ENCODE data around the gene PI4KA.
"Not testable (repeated sequence)": the region's sequence is repeated elsewhere in the genome, so short reads cannot be mapped to it uniquely, and the experiment has no call there.

PI4KA gene

DNA sequence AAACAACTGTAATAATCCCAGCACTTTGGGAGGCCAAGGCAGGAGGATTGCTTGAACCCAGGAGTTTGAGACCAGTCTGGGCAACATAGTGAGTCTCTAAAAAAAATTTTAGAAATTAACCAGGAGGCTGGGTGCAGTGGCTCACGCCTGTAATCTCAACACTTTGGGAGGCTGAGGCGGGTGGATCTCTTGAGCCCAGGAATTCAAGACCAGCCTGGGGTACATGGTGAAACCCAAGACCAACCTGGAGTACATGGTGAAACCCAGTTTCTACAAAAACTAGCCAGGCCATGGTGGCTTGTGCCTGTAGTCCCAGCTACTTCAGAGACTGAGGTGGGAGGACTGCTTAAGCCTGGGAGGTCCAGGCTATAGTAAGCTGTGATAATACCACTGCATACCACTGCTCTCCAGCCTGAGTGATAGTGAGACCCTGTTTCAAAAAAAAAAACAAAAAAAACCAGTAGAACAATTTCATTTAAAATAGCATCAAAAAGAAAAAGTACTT lies 11.2 kb downstream of the PI4KA start:
- no peak for DNase-seq (ENCODE audit: low read depth)
- TF ChIP-seq, protein P1, sequence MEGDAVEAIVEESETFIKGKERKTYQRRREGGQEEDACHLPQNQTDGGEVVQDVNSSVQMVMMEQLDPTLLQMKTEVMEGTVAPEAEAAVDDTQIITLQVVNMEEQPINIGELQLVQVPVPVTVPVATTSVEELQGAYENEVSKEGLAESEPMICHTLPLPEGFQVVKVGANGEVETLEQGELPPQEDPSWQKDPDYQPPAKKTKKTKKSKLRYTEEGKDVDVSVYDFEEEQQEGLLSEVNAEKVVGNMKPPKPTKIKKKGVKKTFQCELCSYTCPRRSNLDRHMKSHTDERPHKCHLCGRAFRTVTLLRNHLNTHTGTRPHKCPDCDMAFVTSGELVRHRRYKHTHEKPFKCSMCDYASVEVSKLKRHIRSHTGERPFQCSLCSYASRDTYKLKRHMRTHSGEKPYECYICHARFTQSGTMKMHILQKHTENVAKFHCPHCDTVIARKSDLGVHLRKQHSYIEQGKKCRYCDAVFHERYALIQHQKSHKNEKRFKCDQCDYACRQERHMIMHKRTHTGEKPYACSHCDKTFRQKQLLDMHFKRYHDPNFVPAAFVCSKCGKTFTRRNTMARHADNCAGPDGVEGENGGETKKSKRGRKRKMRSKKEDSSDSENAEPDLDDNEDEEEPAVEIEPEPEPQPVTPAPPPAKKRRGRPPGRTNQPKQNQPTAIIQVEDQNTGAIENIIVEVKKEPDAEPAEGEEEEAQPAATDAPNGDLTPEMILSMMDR (IDR thresholded peaks at IDR 0.05; ENCODE audit: low read depth, low read length), result no peak
- TF ChIP-seq MAX (IDR thresholded peaks at IDR 0.05; ENCODE audit: low read depth, low read length), result no peak
- no peak for TF ChIP-seq POLR2A (IDR thresholded peaks at IDR 0.05; ENCODE audit: extremely low read depth, insufficient read length)
- TF ChIP-seq MYC (IDR thresholded peaks at IDR 0.05; ENCODE audit: low read depth, low read length), result no peak
- no peak overlapping the region for H3K4me3 ChIP-seq (ENCODE audit: low read depth, low read length)

- no peak for TF ChIP-seq MYC (IDR thresholded peaks at IDR 0.05; ENCODE audit: low read depth, low read length)
- no peak for TF ChIP-seq POLR2A (IDR thresholded peaks at IDR 0.05; ENCODE audit: extremely low read depth, insufficient read length)
- TF ChIP-seq, protein P1 (IDR thresholded peaks at IDR 0.05; ENCODE audit: low read depth, low read length), result no peak
- no peak for TF ChIP-seq MAX (IDR thresholded peaks at IDR 0.05; ENCODE audit: low read depth, low read length)
- no peak for DNase-seq (ENCODE audit: low read depth)
- no peak overlapping the region for H3K4me3 ChIP-seq (ENCODE audit: low read depth, low read length)
Measured at GRCh38 chr22:20844055-20845037, 14.3 kb downstream of the PI4KA start.

- no peak for TF ChIP-seq POLR2A (IDR thresholded peaks at IDR 0.05; ENCODE audit: extremely low read depth, insufficient read length)
- TF ChIP-seq MYC (IDR thresholded peaks at IDR 0.05; ENCODE audit: low read depth, low read length), result no peak
- TF ChIP-seq MAX (IDR thresholded peaks at IDR 0.05; ENCODE audit: low read depth, low read length), result no peak
- TF ChIP-seq, protein P1 (IDR thresholded peaks at IDR 0.05; ENCODE audit: low read depth, low read length), result no peak
- no peak for DNase-seq (ENCODE audit: low read depth)
- H3K4me3 ChIP-seq (ENCODE audit: low read depth, low read length), result no peak overlapping the region
Measured at GRCh38 chr22:20843501-20843900, 15.1 kb downstream of the PI4KA start.

- TF ChIP-seq MYC (IDR thresholded peaks at IDR 0.05; ENCODE audit: low read depth, low read length), result no peak
- no peak for TF ChIP-seq POLR2A (IDR thresholded peaks at IDR 0.05; ENCODE audit: extremely low read depth, insufficient read length)
- TF ChIP-seq MAX (IDR thresholded peaks at IDR 0.05; ENCODE audit: low read depth, low read length), result no peak
- TF ChIP-seq, protein P1 (IDR thresholded peaks at IDR 0.05; ENCODE audit: low read depth, low read length), result no peak
- H3K4me3 ChIP-seq (ENCODE audit: low read depth, low read length), result no peak overlapping the region
- DNase-seq (ENCODE audit: low read depth), result no peak
Measured at GRCh38 chr22:20840646-20841371, 17.8 kb downstream of the PI4KA start.

DNA sequence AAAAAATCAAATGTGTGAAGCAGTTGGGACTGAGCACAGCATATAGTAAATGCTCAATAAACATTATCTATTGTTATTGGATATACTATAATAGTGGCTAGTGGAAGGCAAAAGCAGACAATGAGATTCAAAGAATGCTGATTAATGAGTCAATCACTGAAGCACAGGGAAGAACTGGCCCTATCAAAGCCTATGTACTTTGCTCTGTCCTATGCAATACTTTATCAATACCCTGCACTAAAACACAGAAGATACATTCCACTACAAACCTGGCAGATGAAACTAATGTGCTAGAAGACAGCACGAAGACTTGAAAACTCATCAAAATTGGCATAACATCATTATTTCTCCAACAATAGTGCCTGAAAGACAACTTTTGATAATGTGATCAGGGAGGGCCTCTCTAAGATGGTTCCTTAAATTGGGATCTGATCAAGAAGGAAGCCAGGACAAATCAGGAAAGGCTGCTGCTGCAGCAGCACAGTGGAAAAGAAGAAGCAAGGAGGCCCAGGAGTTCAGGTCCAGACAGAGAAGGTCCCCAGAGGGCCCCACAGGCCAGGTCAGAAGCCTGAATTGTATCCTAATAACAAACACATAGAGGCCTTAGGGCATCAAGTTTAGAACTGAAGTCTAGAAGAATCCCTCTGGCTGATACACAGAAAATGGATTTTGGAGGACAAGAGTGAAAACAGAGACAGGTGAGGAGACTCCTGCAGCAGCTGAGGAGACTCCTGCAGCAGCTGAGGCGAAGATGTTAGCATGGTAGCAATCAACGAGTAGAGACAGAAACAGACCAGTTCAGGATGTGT lies 18.6 kb downstream of the PI4KA start:
- no peak for DNase-seq (ENCODE audit: low read depth)
- TF ChIP-seq POLR2A (IDR thresholded peaks at IDR 0.05; ENCODE audit: extremely low read depth, insufficient read length) (no peak), MYC (IDR thresholded peaks at IDR 0.05; ENCODE audit: low read depth, low read length) (no peak), MAX (IDR thresholded peaks at IDR 0.05; ENCODE audit: low read depth, low read length) (no peak)
- TF ChIP-seq, protein P1 (IDR thresholded peaks at IDR 0.05; ENCODE audit: low read depth, low read length), result no peak
- H3K4me3 ChIP-seq (ENCODE audit: low read depth, low read length), result no peak overlapping the region

DNA sequence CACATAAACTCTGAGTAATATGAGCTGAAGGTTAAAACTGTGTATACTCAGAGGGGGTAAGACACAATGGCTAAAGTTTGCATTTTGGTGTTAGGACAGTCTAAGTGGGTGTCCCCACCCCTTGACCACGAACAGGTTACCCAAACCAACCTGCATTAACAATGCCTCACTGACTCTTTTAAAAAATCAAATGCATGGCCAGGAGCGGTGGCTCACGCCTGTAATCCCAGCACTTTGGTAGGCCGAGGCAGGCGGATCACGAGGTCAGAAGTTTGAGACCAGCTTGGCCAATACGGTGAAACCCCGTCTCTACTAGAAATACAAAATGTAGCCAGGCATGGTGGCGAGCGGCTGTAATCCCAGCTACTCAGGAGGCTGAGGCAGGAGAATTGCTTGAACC lies 19.3 kb downstream of the PI4KA start:
- not testable (repeated sequence) for H3K4me3 ChIP-seq (ENCODE audit: low read depth, low read length); DNase-seq (ENCODE audit: low read depth)

Data from NB4 (cell line).